HG03280 (cell line): ENCODE measurements around the gene PDE2A.

Experiments
- ATAC-seq: cut with Tn5 transposase; IDR thresholded peaks from one replicate; pipeline ENCODE4 v1.9.1; 2021; ENCODE audit warnings: mild to moderate bottlenecking, moderate library complexity; ENCODE audit not compliant: unreplicated experiment

The PDE2A gene

DNA sequence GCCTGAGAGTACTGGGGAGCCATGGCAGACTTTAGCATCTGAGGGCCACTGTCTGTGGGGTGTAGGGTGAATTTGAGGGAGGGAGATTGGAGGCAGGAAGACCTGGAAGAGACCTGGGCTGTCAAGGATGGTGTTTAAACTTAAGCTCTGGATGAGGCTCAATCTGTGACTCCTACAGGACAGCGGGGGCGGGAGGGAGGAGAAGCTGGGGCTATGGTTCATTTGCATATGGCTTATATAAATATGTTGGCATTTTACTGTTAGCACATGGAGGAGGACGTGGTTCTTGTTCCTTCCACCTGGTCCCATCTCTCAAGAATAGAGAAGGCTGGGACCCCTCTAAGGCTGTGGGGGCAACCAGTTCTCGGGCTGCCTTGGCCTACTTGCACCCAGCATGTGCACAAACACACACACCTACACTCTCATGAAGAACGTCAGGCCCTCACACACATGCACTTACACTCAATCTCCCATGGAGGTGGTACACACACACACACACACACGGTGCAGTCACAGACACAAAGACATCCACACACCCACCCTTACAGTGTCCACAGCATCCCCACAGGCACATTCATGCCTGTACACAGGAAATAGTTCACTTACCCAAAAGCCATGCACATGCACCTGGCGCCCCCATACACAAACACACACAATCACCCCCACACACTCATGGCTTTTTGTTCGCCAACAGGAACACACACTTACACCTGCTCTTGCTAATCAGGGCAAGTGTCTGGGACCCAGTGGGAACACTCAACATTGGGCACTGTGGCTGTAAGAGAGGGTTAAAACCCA lies 81.3 kb downstream of the PDE2A start:
- no peak for ATAC-seq

DNA sequence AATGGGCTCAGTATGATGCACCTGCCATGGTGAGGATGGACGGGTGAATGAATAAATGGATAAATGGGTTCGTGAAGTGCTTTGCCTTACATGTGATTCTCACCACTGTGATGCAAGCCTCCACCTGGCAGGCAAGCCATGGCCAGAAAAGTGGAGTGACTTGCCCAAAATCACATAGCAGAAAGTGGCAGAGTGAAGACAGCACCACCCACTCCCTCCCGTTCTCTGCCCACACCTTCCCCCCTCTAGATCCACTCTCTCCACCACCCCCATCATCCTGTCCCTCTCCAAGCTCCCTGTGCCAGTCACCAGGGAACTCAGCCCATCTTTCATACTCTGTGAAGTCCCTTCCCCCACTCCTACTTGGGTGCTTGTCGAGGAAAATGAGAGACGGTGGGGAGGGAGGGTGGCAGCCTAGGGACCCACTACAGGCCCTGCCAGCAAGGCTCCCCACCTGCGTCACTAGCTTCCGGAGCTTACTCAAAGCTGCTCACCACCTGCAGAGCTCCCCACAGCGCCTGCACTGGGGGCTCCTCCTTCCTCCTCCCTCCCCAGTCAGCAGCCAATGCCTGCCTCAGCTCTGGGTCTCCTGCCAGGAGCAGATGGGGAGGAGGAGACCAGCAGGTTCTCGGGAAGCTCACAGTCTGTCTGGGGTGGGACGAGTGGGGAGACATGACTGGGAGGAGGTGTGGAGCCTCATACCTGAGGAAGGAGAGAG lies 82.3 kb downstream of the PDE2A start:
- ATAC-seq, result no peak

DNA sequence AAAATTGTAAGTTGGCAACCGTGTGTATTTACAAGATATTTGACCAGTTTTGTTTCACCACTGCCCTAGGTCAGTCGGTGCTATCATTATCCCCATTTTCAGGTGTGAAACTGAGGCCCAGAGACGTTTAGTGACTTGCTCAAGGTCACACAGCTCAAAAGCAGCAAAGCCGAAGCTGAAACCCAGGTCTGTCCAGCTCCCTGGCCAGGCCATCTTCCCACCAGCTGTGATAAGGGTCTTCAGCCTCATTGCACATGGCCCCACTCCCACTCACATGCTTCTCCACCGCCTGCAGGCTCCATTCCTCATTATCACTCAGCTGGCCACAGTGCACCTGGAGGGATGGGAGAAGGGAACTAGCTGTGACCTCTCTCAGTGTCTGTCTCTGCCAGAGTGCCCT lies 83.2 kb downstream of the PDE2A start:
- no peak for ATAC-seq

DNA sequence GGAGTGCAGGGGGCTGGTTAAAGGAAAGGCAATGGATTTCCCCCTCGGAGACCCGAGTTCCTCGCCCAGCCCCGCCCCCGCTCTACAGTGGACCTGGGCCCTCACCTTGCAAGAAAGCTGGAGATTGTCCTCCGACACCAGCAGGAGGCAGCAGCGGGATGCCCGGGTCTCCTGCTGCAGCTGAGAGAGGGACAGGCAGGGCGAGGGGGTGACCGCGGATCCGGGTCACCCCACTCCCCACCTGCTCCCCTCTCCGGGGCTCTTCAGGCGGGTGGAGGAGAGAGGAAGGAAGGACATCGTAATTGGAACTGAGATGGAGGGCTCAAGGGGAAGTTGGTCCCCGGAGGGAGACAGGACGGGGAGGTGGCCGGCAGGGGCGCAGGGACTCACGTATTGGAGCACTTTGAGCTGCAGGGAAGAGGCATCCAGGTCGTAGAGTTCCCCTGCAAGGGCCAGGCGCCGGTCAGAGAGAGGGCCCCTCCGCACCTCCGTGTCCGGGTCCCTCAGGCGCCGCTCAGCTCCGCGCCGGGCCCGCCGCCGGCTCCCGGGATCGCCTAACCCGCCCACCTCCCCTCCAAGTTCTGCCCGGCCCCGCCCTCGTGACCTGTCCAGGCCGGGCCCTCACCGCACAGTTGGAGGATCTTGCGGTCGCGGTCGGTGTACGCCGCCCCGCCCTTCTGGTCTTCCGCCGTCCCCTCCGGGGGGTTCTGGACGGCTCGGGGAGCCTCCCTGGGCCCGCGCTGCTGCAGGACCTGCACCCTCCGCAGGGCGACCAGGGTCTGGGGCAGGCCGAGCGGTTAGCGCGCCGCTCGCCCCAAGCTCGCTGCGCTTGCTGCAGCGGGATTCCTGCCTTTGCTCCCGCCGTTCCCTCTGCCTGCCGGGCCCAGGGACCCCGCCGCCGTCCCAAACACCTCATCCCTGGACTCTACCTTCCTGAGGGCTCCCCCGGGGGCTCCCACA lies 84.1 kb downstream of the PDE2A start:
- ATAC-seq, result no peak

DNA sequence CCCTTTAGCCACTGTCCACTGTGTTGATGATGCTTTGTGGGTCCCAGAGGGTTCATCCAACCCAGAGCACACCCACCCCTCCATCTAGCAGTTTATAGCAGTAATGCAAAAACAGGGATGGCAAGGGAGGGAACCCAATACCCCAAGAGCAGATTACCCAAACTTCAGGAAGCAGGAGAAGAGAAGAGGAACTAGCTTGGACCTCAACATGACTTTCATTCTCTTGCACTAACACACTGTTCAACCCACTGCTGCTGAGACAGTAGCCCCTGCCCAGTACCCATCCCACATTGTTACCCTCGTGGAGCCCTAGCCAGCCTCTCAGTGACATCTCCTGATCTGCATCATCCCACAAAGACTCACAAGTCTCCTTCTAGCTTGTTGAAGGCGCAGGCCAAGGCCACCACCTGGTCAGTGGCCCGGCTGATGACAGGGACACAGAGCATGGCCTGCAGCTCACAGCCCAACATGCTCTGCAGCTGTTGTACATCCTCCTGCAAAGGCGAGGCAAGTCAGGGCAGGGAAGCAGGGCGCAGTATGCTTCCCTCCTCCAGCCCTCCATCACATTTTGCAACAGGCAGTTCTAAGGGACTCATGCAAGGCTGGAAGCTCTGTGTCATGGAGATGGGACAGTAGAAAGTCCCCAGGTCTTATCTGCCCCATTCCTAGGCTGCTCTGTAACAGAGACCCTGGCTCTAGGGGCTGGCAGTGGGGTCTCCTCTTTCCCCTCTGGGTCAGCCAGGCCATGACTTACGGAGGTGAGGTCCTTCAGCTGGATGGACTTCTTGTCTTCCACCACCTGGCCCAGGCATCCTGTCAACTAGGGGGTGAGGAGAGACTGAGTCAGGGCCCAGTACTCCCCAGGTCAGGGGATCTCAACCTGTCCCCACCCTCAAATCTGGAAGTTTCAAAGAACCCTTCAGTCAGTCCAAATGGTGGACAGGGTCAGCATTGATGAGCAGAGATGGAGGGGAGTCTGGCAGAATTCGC lies 85.5 kb downstream of the PDE2A start:
- ATAC-seq, result no peak

DNA sequence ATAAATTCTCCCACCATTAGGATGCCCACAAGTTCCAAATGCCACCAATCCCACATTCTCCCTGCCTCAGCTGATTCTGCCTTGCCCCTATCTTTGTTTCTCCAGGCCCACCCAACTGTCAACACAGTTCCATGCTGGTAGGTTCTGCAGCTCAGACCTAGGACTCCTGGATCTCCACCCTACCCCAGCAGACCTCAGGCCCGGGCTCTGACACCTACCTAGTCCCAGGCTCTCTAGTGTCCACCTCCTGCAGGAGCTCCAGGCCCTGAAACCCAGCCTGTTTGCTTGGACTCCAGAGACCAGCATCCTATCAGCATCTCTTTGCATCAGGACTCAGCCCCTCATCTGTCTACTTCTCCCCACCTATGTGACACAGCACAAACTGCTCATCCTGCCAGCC lies 86.5 kb downstream of the PDE2A start:
- no peak for ATAC-seq

DNA sequence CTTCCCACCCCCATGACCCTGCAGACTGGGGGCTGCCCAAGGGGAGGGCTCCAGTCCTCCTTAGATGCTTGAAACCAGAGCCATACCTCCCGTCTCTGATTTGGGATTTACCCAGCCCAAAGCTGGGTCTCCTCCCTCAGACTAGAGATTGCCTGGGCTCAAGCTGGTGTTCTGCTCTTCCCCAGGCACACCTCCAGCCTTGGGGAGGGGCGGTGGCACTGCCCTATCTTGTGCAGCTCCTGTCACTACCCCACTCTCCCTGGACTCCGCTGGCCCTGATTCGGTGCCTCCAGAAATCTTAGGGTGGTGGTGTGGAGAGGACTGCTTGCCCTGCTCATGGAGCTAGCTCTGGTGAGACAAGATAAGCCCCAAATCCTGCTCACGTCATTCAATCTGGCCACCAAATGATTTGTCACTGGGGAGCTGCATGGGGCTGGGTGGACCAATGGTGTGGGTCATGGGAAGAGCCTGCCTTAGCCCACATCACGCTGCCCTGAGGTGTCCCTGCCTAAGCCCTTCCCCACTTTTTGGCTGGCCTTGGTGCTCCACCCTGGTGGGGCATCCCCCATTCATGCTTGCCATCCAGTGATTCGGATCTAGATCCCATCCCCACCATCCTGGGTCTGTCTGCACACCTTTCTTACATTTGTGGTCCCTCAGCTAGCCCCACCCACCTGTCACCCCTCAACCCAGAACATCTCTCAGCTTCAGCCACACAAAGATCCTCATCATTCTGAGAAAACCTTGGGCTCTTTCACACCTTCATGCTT lies 87.7 kb downstream of the PDE2A start:
- no peak for ATAC-seq

DNA sequence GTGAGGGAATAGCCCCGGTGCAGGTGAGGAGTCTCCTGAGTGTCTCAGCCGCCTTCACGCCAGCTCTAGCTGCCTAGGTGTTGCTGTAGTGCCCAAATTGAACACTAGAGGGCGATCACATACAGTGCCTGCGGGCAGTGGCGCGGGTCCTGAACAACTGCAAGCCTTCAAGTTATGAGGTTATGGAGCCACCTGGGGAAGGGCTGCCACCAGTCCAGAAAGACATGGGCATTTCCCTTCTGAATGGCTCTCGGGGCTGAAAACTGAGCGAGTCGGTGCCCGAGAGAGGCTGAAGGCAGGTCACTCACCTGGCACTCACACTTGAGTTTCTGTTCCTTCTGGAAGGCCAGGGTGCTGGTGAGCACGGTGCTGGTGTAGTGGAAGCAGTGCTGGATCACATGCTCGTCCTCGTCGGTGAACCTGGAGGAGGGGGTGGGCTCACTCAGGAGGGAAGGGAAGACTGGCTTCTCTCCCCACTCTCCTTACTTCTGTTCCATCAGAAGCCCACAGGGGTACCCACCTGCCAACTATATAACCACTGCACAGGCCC lies 88.4 kb downstream of the PDE2A start:
- no peak for ATAC-seq

DNA sequence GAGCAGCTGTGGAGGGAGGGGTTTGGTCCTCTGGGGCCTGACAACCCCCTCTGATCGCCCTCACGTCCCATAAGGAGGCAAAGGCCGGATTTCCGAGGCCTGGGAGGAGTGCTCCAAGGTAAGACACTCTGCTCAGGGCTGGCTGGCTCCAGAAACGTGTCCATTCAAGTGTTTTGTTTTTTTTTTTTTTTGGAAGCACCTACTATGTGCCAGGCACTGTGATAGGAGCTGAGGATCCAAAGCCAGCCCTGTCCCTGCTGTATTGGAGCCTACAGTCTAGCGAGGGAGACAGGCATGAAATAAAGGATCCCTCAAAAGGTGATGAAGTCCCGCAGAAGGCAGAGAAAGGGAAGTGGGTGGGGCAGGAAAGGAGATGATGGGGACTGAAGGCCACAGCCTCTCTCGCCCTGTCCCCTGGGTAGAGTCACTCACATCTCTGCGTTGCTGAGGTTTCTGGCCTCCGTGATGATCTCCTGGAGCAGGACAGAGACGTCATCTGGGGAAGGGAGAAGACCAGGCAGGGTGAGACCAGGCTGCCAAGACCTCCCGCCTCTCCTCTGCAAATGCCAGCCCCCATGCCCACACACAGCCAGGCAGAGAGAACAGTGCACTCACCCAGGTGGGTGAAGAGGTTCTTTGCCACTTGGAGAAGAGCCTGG lies 89.2 kb downstream of the PDE2A start:
- ATAC-seq, result no peak

DNA sequence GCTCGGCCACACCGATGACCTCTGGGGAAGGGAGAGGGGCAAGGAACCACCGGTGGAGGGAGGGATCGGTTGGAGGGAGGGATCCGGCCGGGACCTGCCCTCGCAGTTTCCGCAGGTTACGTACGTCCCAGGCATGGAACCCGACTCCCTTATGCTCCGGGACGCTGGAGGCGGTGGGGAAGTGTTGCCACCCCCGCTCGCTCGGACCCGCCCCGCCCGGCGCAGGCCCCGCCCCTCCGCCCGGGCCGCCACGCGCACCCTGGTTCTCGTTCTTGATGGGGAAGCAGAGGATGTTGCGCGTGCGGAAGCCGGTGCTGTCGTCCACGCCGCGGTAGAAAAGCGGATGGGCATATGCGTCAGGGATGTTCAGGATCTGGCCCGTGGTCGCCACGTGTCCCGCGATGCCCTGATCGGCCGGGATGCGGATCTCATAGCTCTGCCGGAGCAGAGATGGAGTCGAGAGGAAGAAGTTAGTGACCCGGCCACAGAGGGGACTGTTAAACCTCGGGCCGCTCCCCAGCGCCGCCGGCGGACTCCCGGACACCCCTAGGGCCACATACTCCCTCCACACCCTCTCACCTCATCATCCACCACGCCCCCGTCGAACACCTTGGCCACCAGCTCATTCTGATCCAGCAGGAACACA lies 89.8 kb downstream of the PDE2A start:
- no peak for ATAC-seq

DNA sequence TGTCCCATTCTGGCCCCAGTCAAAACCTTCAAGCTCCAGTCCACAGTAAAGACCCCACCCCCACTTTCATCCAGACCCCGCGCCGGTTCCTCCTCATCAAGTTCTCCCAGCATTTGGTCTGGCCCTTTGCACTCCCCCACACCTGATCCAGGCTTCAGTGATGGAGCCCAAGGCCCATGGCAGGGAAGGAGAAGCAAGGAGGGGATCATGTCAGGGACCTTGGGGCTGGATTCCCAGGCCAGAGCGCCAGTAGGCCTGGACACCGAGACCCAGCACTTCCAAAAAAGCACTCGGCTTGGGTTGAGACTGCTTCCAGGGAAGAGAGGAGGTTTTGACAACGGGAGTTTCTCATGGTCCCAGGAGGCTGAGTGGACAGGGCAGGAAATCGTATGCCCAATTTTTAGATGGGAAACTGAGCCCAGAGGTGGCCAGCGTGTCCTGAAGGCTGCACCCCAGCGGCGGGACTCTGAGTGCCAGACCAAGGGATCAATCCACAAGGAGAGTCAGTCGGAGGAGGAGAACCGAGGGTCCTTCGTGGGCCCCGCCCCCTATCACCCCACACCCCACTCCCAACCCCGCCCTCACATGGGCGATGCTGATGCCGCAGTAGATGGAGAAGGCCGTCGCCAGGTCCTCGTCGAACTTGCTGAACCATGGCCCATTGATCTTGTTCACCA lies 90.5 kb downstream of the PDE2A start:
- ATAC-seq, result no peak

DNA sequence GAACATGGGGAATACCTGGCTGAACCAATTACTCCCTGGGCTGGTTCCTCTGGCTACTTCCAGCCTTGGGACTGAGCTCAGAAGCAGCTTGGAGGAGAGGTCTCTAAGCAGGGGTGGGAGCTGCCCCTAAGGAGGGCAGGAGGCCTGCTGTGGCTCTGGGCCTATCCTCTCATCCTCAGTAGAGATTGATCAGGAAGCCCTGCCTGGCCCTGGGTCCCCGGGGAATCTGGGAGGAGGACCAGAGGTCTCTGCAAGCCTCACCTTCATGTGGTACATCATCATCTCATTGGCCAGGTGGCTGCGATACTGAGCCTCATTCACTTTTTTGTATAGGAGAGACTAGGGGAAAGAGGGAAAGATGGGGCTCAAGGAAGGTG lies 91.1 kb downstream of the PDE2A start:
- no peak for ATAC-seq

DNA sequence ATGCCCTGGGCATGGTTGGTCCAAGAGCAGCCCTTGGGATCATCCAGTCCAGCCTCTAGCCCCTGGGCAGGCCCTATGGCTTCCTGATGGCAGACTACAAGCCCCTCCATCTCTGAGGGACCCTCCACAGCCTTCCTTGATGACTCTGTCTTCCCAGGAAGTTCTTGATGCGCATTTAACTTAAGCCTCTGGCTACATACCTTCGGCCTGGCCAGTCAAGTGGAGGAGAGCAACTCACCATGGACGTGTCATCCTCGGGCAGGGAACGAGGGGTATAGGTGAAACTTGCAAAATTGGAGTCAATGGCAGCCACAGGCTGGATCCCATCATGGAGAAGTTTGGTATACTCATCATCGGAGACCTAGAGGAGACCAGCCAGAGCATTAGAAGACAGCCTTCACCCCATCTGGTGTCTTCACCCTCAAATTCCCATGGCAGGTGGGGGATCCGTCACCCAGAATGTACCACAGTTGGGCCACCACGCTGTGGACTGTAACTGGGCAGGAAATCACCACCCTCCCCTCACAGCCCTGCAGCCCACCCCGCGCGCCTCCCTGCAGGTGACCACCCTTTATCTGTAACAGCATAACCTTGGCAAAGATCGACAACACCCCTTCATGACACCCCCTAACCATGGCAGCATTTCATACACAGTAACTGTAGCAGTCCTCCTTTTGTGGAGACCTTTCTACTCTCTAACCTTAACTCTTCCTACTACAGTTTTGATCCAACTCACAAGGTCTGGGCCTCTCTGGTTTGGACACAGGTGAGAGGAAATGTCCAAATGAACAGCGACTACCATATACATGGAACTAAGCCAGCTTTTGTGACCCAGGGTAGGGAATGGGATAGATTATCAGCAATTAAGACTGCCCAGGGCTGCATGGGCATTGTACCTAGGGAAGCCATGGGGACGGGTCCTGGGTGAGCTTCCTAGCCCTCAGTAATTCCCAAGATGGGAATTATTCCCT lies 91.7 kb downstream of the PDE2A start:
- ATAC-seq, result no peak

DNA sequence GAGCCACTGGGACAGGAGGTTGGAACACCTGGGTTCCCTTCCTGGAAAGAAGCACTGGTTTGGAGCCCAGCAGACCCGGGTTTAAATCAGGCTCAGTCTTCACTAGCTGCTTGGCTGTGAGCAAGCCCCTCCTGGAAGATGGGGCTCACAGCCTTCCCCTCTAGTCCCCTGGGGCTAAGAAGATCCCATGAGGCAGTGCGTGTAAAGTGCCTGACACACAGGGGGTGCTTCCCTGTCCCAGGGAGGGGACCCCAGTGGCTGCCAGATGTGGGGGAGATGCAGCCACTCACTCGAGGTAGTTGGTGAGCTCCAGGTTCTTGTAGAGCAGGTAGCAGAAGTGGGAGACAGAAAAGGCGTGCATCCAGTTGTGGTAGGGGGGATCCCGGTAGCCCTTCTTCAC lies 93.2 kb downstream of the PDE2A start:
- no peak for ATAC-seq

DNA sequence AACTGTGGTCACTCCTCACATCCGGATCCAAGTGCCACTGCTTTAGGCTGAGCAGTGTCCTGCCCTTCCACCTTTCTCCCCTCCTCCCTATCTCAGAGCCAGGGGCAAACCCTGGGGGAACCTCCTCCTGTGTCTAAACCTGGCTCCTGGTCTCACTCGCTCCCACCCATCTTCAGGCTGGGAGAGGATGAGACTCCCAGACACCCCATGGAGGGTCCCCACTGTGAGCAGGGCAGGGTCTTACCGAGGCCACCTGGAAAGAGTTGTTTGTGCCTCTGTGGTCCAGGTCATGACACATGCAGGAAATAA lies 93.6 kb downstream of the PDE2A start:
- ATAC-seq, result no peak

DNA sequence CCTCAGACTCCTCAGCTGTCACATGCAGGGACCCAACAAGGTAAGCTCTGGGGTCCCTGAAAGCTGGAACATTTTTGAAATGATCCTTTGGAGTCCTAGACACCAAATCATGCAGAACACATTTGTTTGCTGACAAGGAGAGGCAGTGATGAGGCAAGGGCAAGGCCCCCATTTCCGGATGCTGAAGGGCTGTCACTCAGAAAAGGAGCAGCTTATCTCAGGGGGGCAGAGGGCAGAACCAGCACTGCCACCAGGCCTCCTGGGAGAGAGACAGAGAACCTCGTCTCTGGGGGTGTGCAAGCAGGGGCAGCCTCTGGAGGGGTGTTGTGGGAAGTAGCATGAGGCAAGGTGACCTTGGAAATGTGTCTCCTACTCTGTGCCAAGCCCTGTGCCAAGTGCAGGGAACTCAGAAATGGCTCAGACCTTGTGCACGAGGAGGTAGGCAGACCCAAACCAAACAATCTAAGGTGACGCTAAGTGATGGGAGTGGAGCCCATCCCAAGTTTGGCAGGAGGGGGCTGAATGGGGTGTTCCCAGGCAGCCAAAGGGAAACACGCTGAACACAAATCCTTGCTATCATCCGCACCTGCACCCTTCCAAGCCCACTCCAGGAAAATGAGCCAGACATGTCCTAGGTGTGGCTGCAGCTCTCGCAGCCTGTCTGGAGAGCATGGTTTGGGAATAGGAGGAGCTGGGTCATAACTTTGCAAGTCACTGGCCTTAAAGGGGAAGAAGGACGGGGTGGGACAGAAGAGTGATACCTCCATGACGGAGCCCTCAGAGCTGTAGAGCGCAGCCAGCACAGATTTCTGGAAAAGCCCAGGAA lies 94.2 kb downstream of the PDE2A start:
- ATAC-seq, result no peak
